ENCODE measurements around the gene TRIO. TPM values are rescaled to one million over a fixed set of nuclear protein-coding genes. Genes with fewer than 3 reads are reported as not detected.

TRIO gene
- total RNA-seq, 1 donor from 2014 or later, result 95.6 TPM

- peak; percentile 94 to 96 for DNase-seq (ENCODE audit: low read depth in 2 of 2)
Observed at GRCh38 chr5:14449052-14449661, 306.0 kb downstream of the TRIO start.

GRCh38 chr5:14450018-14450524, 306.9 kb downstream of the TRIO start:
- DNase-seq (ENCODE audit: low read depth in 2 of 2), result peak; percentile 47 to 54

- DNase-seq (ENCODE audit: low read depth in 2 of 2), result no peak
Observed at GRCh38 chr5:14450742-14451141, 307.6 kb downstream of the TRIO start.

- no peak for DNase-seq (ENCODE audit: low read depth in 2 of 2)
Observed at GRCh38 chr5:14451871-14452270, 308.7 kb downstream of the TRIO start.

- DNase-seq (ENCODE audit: low read depth in 2 of 2), result no peak
Observed at GRCh38 chr5:14452685-14453454, 309.7 kb downstream of the TRIO start.

GRCh38 chr5:14453481-14453880, 310.3 kb downstream of the TRIO start:
- DNase-seq (ENCODE audit: low read depth in 2 of 2), result no peak

- DNase-seq (ENCODE audit: low read depth in 2 of 2), result no peak
Observed at GRCh38 chr5:14455814-14456321, 312.7 kb downstream of the TRIO start.

- DNase-seq (ENCODE audit: low read depth in 2 of 2), result no peak
Observed at GRCh38 chr5:14457476-14457875, 314.3 kb downstream of the TRIO start.

GRCh38 chr5:14458414-14458813, 315.3 kb downstream of the TRIO start:
- DNase-seq (ENCODE audit: low read depth in 2 of 2), result no peak

- DNase-seq (ENCODE audit: low read depth in 2 of 2), result no peak
Observed at GRCh38 chr5:14460844-14461398, 317.8 kb downstream of the TRIO start.

GRCh38 chr5:14462681-14463080, 319.5 kb downstream of the TRIO start:
- no peak for DNase-seq (ENCODE audit: low read depth in 2 of 2)

- peak; percentile 31 to 70 for DNase-seq (ENCODE audit: low read depth in 2 of 2)
Observed at GRCh38 chr5:14463629-14464028, 320.5 kb downstream of the TRIO start.

GRCh38 chr5:14464096-14464495, 321.0 kb downstream of the TRIO start:
- DNase-seq (ENCODE audit: low read depth in 2 of 2), result no peak

- no peak for DNase-seq (ENCODE audit: low read depth in 2 of 2)
Observed at GRCh38 chr5:14464671-14465070, 321.5 kb downstream of the TRIO start.

- no peak for DNase-seq (ENCODE audit: low read depth in 2 of 2)
Observed at GRCh38 chr5:14465116-14465515, 322.0 kb downstream of the TRIO start.

GRCh38 chr5:14465776-14466175, 322.6 kb downstream of the TRIO start:
- DNase-seq (ENCODE audit: low read depth in 2 of 2), result no peak

GRCh38 chr5:14467251-14467650, 324.1 kb downstream of the TRIO start:
- no peak for DNase-seq (ENCODE audit: low read depth in 2 of 2)

GRCh38 chr5:14467886-14468285, 324.7 kb downstream of the TRIO start:
- no peak for DNase-seq (ENCODE audit: low read depth in 2 of 2)

- DNase-seq (ENCODE audit: low read depth in 2 of 2), result no peak
Observed at GRCh38 chr5:14469551-14470377, 326.6 kb downstream of the TRIO start.

GRCh38 chr5:14471507-14471906, 328.4 kb downstream of the TRIO start:
- no peak for DNase-seq (ENCODE audit: low read depth in 2 of 2)

GRCh38 chr5:14472986-14473567, 329.9 kb downstream of the TRIO start:
- no peak for DNase-seq (ENCODE audit: low read depth in 2 of 2)

Data from lung microvascular endothelial cell (primary cell).